GM23248 (cell line): Measurements from ENCODE around the gene PAN2.

ENCODE experiments used
- EZH2 ChIP-seq: fragments of 200-600 bp; sonication (generic); IDR thresholded peaks from 2 replicates; pipeline ENCODE4 v1.6.1; 2018; ENCODE audit warnings: antibody characterized with exemption, mild to moderate bottlenecking; ENCODE audit not compliant: insufficient read depth, poor library complexity, severe bottlenecking
- EZH2phosphoT487 ChIP-seq: fragments of 200-600 bp; sonication (generic); IDR thresholded peaks from 2 replicates; pipeline ENCODE4 v1.6.1; 2018; ENCODE audit warnings: antibody characterized with exemption, moderate library complexity, mild to moderate bottlenecking, low read depth; ENCODE audit not compliant: insufficient read depth

DNA sequence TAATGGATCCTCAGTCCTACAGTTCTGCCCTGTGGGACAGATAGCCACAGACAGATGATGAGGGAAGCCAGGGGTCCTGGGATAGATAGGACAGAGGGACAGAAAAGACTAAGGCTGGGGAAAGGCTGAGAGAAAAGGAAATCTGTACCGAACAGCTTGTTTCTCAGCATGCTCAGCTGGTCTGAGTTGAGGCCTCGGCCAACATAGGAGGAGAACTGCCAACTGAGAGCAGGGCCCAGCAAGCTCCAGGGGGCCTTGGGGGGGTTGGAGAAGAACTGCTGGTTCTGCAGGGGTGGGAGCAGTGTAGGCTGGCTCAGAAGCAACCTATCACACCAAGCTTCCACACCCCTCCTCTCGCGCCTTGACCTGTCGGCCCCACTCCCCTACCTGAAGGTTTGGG, 15.0 kb upstream of the PAN2 start:
- TF ChIP-seq EZH2 (no peak), EZH2phosphoT487 (no peak)
